ENCODE measurements around the gene FMN2.

FMN2 gene

GRCh38 chr1:240098534-240098933 lies 6.9 kb downstream of the FMN2 start:
- no peak for DNase-seq (ENCODE audit: low read depth)

- no peak for DNase-seq (ENCODE audit: low read depth)
Measured at GRCh38 chr1:240099329-240099728, 7.6 kb downstream of the FMN2 start.

- no peak for DNase-seq (ENCODE audit: low read depth)
Measured at GRCh38 chr1:240099748-240100147, 8.1 kb downstream of the FMN2 start.

- no peak for DNase-seq (ENCODE audit: low read depth)
Measured at GRCh38 chr1:240100371-240100934, 8.8 kb downstream of the FMN2 start.

- no peak for DNase-seq (ENCODE audit: low read depth)
Measured at GRCh38 chr1:240101306-240101705, 9.6 kb downstream of the FMN2 start.

GRCh38 chr1:240101737-240102136 lies 10.1 kb downstream of the FMN2 start:
- DNase-seq (ENCODE audit: low read depth): no peak

- DNase-seq (ENCODE audit: low read depth): no peak
Measured at GRCh38 chr1:240104672-240105071, 13.0 kb downstream of the FMN2 start.

- DNase-seq (ENCODE audit: low read depth): no peak
Measured at GRCh38 chr1:240107058-240107684, 15.5 kb downstream of the FMN2 start.

GRCh38 chr1:240109130-240109529 lies 17.4 kb downstream of the FMN2 start:
- no peak for DNase-seq (ENCODE audit: low read depth)

GRCh38 chr1:240109920-240110636 lies 18.4 kb downstream of the FMN2 start:
- DNase-seq (ENCODE audit: low read depth): no peak

GRCh38 chr1:240111558-240111957 lies 19.9 kb downstream of the FMN2 start:
- no peak for DNase-seq (ENCODE audit: low read depth)

- no peak for DNase-seq (ENCODE audit: low read depth)
Measured at GRCh38 chr1:240114222-240114621, 22.5 kb downstream of the FMN2 start.

- DNase-seq (ENCODE audit: low read depth): no peak
Measured at GRCh38 chr1:240115831-240116230, 24.1 kb downstream of the FMN2 start.

GRCh38 chr1:240116831-240117769 lies 25.4 kb downstream of the FMN2 start:
- no peak for DNase-seq (ENCODE audit: low read depth)

GRCh38 chr1:240117930-240118329 lies 26.2 kb downstream of the FMN2 start:
- DNase-seq (ENCODE audit: low read depth): no peak

- no peak for DNase-seq (ENCODE audit: low read depth)
Measured at GRCh38 chr1:240122639-240123613, 31.2 kb downstream of the FMN2 start.

- DNase-seq (ENCODE audit: low read depth): no peak
Measured at GRCh38 chr1:240126821-240127220, 35.1 kb downstream of the FMN2 start.

- no peak for DNase-seq (ENCODE audit: low read depth)
Measured at GRCh38 chr1:240128366-240128765, 36.7 kb downstream of the FMN2 start.

- no peak for DNase-seq (ENCODE audit: low read depth)
Measured at GRCh38 chr1:240134113-240134512, 42.4 kb downstream of the FMN2 start.

- no peak for DNase-seq (ENCODE audit: low read depth)
Measured at GRCh38 chr1:240134596-240134995, 42.9 kb downstream of the FMN2 start.

GRCh38 chr1:240136402-240136801 lies 44.7 kb downstream of the FMN2 start:
- DNase-seq (ENCODE audit: low read depth): no peak
